Lower lobe of right lung (tissue), 2 donors: ENCODE results near the gene STK11IP. TPM values are rescaled to one million over a fixed set of nuclear protein-coding genes. Genes with fewer than 3 reads are reported as not detected.

Experiments
- ATAC-seq, 2 donors: fragments of 200-7000 bp; cut with Tn5 transposase; one replicate each; pipeline ENCODE4 v1.9.1; 2020 to 2022; ENCODE audit warnings: mild to moderate bottlenecking in 2 of 2, moderate library complexity in 2 of 2
- DNase-seq: peaks from one replicate; pipeline ENCODE4 v3.0.0-alpha.2; 2020
- H3K27ac ChIP-seq: fragments of 200-600 bp; one replicate; pipeline ENCODE4 v1.8.0; 2022
- H3K27me3 ChIP-seq: fragments of 200-600 bp; one replicate; pipeline ENCODE4 v1.8.0; 2022; ENCODE audit warnings: low read depth
- H3K36me3 ChIP-seq: fragments of 200-600 bp; one replicate; pipeline ENCODE4 v1.8.0; 2022; ENCODE audit warnings: mild to moderate bottlenecking
- H3K4me1 ChIP-seq: fragments of 200-600 bp; one replicate; pipeline ENCODE4 v1.8.0; 2022
- H3K4me3 ChIP-seq: fragments of 200-600 bp; one replicate; pipeline ENCODE4 v1.8.0; 2022; ENCODE audit warnings: mild to moderate bottlenecking
- H3K9me3 ChIP-seq: fragments of 200-600 bp; one replicate; pipeline ENCODE4 v1.8.0; 2022
- intact Hi-C: fragments of 100-400 bp; cut with DNase I; formaldehyde crosslinking; loops from one replicate; pipeline ENCODE4 v1.11.0; 2022
- total RNA-seq: library from RNA; stranded (reverse); fragmentation: NEBNext Ultra II Directional; extraction: Animal tissue kit (Norgen Biotek cat#: 25700); gene quantifications from one replicate; pipeline ENCODE4 v1.2.1, GENCODE V29; 2021
- TF ChIP-seq, protein P1 (sequence below): fragments of 200-600 bp; IDR thresholded peaks from one replicate; pipeline ENCODE4 v1.8.0; 2022; ENCODE audit warnings: antibody characterized with exemption, mild to moderate bottlenecking
- donor health status: DM: no; HTN: yes; CAD: no; lungs with severe emphysema.

STK11IP gene
- total RNA-seq, 1 donor from 2014 or later = 31.8 TPM

DNA sequence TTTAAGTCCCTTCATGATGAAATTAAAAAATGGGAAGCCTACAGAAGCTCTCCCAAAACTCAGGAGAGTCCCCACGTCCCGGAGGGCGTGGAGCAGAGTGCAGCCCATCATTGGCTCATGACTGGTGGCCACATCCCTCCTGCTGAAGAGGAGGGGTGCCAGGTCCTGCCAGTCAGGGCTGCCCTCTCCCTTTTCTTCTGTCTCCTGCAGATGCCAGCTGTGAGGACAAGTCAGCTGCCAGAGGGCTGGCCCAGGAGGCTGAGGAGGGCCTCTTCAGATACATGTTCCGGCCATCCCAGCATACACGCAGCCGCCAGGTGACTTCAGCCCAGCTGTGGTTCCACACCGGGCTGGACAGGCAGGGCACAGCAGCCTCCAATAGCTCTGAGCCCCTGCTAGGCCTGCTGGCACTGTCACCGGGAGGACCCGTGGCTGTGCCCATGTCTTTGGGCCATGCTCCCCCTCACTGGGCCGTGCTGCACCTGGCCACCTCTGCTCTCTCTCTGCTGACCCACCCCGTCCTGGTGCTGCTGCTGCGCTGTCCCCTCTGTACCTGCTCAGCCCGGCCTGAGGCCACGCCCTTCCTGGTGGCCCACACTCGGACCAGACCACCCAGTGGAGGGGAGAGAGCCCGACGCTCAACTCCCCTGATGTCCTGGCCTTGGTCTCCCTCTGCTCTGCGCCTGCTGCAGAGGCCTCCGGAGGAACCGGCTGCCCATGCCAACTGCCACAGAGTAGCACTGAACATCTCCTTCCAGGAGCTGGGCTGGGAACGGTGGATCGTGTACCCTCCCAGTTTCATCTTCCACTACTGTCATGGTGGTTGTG lies 23.0 kb upstream of the STK11IP start:
- no peak overlapping the region for H3K27ac ChIP-seq
- no peak overlapping the region for H3K4me3 ChIP-seq
- DNase-seq = no peak
- no peak for ATAC-seq
- TF ChIP-seq, protein P1, sequence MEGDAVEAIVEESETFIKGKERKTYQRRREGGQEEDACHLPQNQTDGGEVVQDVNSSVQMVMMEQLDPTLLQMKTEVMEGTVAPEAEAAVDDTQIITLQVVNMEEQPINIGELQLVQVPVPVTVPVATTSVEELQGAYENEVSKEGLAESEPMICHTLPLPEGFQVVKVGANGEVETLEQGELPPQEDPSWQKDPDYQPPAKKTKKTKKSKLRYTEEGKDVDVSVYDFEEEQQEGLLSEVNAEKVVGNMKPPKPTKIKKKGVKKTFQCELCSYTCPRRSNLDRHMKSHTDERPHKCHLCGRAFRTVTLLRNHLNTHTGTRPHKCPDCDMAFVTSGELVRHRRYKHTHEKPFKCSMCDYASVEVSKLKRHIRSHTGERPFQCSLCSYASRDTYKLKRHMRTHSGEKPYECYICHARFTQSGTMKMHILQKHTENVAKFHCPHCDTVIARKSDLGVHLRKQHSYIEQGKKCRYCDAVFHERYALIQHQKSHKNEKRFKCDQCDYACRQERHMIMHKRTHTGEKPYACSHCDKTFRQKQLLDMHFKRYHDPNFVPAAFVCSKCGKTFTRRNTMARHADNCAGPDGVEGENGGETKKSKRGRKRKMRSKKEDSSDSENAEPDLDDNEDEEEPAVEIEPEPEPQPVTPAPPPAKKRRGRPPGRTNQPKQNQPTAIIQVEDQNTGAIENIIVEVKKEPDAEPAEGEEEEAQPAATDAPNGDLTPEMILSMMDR = no peak
- H3K36me3 ChIP-seq = no peaks in the 10 kb centered on the region
- intact Hi-C loops = no loop called here
- H3K27me3 ChIP-seq = peaks cover 19% of the 10 kb centered on the region
- no peaks in the 10 kb centered on the region for H3K9me3 ChIP-seq
- peaks cover 7% of the 10 kb centered on the region for H3K4me1 ChIP-seq

DNA sequence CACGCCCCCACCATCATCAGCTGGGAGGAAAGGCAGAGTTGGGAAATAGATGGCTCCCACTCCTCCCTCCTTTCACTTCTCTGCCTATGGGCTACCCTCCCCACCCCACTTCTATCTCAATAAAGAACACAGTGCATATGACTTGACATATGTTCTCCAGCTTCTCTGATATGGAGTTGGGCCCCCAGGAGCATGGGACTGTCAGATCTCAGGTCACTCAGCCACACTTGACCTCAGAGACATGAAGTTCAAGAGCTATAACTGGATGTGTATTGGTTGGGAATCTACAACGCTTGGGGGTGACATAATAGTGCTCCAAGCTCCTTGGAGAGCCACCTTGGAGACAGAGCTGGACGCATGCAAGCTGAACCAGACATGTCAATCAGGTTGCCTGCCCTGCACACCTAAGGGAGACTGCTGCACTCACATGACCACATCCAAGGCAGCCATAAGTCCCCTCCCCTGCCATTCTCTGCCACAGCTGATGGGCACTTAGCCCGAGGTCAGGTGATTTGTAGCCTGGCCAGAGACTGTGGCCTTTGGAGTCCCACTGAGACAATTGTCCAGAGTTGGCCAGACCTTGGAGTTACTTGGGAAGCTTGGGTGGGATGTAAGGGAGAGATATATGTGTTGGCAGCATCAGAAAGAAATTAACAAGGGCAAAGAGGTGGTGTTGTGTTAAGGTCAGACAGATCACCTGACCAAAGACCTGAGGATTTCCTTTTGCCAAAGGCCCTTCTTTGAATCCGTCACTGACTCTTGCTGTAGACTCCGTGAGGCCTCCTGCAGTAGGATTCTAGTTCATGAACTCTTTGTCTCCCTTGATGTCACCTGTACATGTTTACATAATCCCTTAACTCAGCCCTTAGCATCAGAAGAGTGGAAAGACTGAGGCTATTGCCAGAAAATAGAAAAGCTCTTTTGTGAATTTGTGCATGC lies 21.8 kb upstream of the STK11IP start:
- DNase-seq (no peak), ATAC-seq (no peak)
- Histone ChIP-seq H3K4me1 (no peaks in the 10 kb centered on the region), H3K27me3 (peaks cover 11% of the 10 kb centered on the region), H3K27ac (no peak overlapping the region), H3K36me3 (no peaks in the 10 kb centered on the region), H3K9me3 (no peaks in the 10 kb centered on the region), H3K4me3 (no peak overlapping the region)
- intact Hi-C loops = no loop called here
- TF ChIP-seq, protein P1 = no peak

DNA sequence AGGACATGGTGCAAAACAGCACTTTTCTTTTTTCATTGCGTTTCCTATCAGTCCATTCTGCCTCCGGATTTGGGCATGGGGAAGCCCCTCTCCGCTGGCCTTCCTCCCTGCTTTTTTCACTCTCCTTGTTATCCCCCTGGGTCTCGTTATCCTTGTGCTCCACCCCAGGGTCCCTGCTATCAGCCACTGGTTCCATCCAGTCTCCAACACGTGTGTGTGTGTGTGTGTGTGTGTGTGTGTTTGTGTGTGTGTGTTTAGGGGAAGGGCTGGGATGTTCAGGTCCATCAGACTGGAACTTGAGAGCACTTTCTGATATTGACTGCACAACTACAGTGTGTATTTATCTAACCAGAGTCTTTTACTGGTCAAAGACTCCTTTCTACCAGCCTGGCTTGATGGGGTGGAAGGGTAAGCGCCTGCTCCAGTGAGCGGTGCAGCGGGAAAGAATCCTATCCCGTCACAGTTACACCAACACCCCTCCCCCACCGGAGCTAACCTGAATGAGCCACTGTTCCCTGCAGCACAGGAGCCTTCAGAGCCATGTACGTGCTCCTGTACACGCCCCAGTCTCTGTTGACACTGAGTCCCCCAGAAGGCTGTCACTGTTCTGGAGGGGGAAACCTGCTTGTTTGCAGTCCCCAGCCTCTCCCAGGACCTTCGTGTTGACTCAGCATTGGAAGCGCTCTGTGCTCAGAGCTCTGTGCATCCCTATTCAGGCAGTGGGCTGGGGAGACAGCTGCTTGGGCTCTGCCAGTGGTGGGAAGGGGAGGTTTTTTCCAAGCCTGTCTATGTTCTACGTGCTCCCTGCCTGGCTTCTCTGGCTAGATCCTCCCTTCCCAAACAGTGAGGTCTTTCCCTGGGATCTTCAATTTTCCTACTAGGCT lies 20.9 kb upstream of the STK11IP start:
- Histone ChIP-seq H3K27me3 (peaks cover 11% of the 10 kb centered on the region), H3K9me3 (no peaks in the 10 kb centered on the region), H3K27ac (no peak overlapping the region), H3K4me1 (no peaks in the 10 kb centered on the region), H3K36me3 (no peaks in the 10 kb centered on the region), H3K4me3 (no peak overlapping the region)
- no peak for ATAC-seq
- TF ChIP-seq, protein P1 = no peak
- intact Hi-C loops = no loop called here
- DNase-seq = no peak

DNA sequence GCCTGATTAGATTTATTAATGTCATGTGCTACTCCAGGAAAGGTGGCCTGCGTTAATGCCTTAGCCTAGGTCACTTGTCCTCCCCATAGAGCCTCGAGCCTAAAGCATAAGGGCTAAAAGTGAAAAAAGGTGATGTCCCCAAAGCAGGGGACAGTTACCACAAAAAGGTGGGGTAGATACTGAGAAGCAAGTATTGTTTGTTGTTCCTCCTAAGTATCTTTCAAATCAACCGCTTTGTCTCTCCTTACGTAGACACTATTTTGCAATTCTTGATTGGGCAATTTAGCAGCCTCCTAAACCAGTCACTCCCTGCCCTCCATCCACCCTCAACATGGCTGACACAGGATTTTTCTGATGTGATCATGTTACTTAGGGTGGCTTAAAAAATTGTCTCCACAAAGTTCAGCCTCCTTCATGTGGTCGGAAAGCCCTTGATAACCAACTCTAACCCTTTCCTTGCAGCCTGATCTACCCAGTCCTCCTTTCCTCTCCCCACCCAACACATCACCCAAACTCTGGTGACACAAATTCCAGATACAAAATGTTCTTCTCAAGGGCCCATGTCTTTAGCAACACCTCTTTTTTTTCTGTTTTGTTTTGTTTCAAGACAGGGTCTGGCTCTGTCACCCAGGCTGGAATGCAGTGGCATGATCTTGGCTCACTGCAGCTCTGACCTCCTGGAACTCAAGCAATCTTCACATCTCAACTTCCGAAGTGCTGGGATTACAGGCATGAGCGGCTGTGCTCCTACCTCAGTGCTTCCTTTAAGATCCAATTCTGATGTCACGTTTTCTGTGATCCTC lies 18.6 kb upstream of the STK11IP start:
- no peaks in the 10 kb centered on the region for H3K4me1 ChIP-seq
- ATAC-seq = peak; percentile 67 to 70
- H3K9me3 ChIP-seq = no peaks in the 10 kb centered on the region
- peaks cover 5% of the 10 kb centered on the region for H3K27me3 ChIP-seq
- no peak for DNase-seq
- H3K27ac ChIP-seq = peak overlapping the region; percentile 19
- H3K36me3 ChIP-seq = no peaks in the 10 kb centered on the region
- H3K4me3 ChIP-seq = no peak overlapping the region
- TF ChIP-seq, protein P1 = no peak
- intact Hi-C loops = no loop called here
